ENCODE measurements around the gene PRPF38B.
"Not testable (repeated sequence)": the region's sequence is repeated elsewhere in the genome, so short reads cannot be mapped to it uniquely, and the experiment has no call there.

PRPF38B gene

GRCh38 chr1:108691942-108692723 is at the start of gene PRPF38B:
TSS of gene PRPF38B (plus strand) at chr1:108692310. CDS start at chr1:108692592, 282 bp downstream.
- peak; percentile 88 for DNase-seq

GRCh38 chr1:108643492-108644335 is 48.4 kb upstream of the PRPF38B start:
- peak; percentile 35 for DNase-seq

- no peak for DNase-seq
Observed at GRCh38 chr1:108644984-108645383, 47.1 kb upstream of the PRPF38B start.

GRCh38 chr1:108645564-108646184 is 46.4 kb upstream of the PRPF38B start:
- no peak for DNase-seq

GRCh38 chr1:108646265-108646647 is 45.9 kb upstream of the PRPF38B start:
- DNase-seq, result no peak

- DNase-seq, result peak; percentile 44
Observed at GRCh38 chr1:108646648-108647269, 45.4 kb upstream of the PRPF38B start.

GRCh38 chr1:108653431-108654105 is 38.5 kb upstream of the PRPF38B start:
- no peak for DNase-seq

- no peak for DNase-seq
Observed at GRCh38 chr1:108657356-108658080, 34.6 kb upstream of the PRPF38B start.

GRCh38 chr1:108661030-108661609 is 31.0 kb upstream of the PRPF38B start, which contains the start of gene HENMT1:
TSS of gene HENMT1 (minus strand) at chr1:108661093. CDS start at chr1:108659884, 1,209 bp downstream.
- peak; percentile 60 for DNase-seq

GRCh38 chr1:108663074-108663473 is 29.0 kb upstream of the PRPF38B start:
- no peak for DNase-seq

- no peak for DNase-seq
Observed at GRCh38 chr1:108664481-108664880, 27.6 kb upstream of the PRPF38B start.

GRCh38 chr1:108665067-108665466 is 27.0 kb upstream of the PRPF38B start:
- DNase-seq, result no peak

GRCh38 chr1:108665771-108666170 is 26.3 kb upstream of the PRPF38B start:
- no peak for DNase-seq

- not testable (repeated sequence) for DNase-seq
Observed at GRCh38 chr1:108667422-108667821, 24.7 kb upstream of the PRPF38B start.

GRCh38 chr1:108668777-108669176 is 23.3 kb upstream of the PRPF38B start:
- DNase-seq, result no peak

GRCh38 chr1:108669679-108670078 is 22.4 kb upstream of the PRPF38B start:
- DNase-seq, result no peak

- DNase-seq, result no peak
Observed at GRCh38 chr1:108670131-108670773, 21.9 kb upstream of the PRPF38B start.

GRCh38 chr1:108671143-108671542 is 21.0 kb upstream of the PRPF38B start:
- DNase-seq, result no peak

GRCh38 chr1:108678706-108679105 is 13.4 kb upstream of the PRPF38B start:
- DNase-seq, result no peak

- no peak for DNase-seq
Observed at GRCh38 chr1:108679586-108680213, 12.4 kb upstream of the PRPF38B start.

Data from activated T-cell treated with anti-CD3 and anti-CD28 coated beads for 4 hours (primary cell).